Adrenal gland (tissue), 12 donors: ENCODE measurements around the gene CIB2. TPM values are rescaled to one million over a fixed set of nuclear protein-coding genes. Genes with fewer than 3 reads are reported as not detected.

Experiments
- DNase-seq, 7 donors: peaks; one replicate each; pipeline ENCODE4 v3.0.0-alpha.2; 2019 to 2020
- H3K27ac ChIP-seq, 5 donors: fragments of 200-600 bp; sonication (generic) in 4 of 5; 1 replicate in 3 of 5; 2 replicates in 2 of 5; pipeline versions ENCODE4 v1.5.1 to v1.8.0; 2016 to 2020; ENCODE audit warnings: mild to moderate bottlenecking in 1 of 5
- H3K27me3 ChIP-seq: fragments of 200-600 bp; 2 replicates; pipeline ENCODE4 v1.8.0; 2021
- H3K36me3 ChIP-seq, 2 donors: fragments of 200-600 bp; replicated peaks in 1 of 2; 1 replicate in 1 of 2; 2 replicates in 1 of 2; pipeline versions ENCODE4 v1.5.1 to v1.8.0; 2018 to 2022
- H3K4me1 ChIP-seq, 2 donors: fragments of 200-600 bp; replicated peaks in 1 of 2; 1 replicate in 1 of 2; 2 replicates in 1 of 2; pipeline versions ENCODE4 v1.5.1 to v1.8.0; 2018 to 2021
- H3K4me3 ChIP-seq, 4 donors: fragments of 200-600 bp; sonication (generic) in 3 of 4; one replicate each; pipeline ENCODE4 v1.5.1; 2016 to 2018
- H3K9me3 ChIP-seq, 3 donors: fragments of 200-600 bp; sonication (generic) in 1 of 3; replicated peaks in 1 of 3; 1 replicate in 2 of 3; 2 replicates in 1 of 3; pipeline versions ENCODE4 v1.5.1 to v1.8.0; 2016 to 2021
- POLR2A ChIP-seq, 2 donors: fragments of 450-650 bp; IDR thresholded peaks; one replicate each; pipeline ENCODE4 v1.6.1; 2017; ENCODE audit warnings: antibody characterized with exemption in 2 of 2, mild to moderate bottlenecking in 2 of 2, moderate library complexity in 1 of 2
- WGBS, 4 donors: extraction: QIAGEN DNeasy Blood & Tissue Kit in 2 of 4; methylation state at CpG; one replicate each; pipeline versions ENCODE4 v1.1.5 to v1.1.7; 2013 to 2017; 5-methylcytosine and 5-hydroxymethylcytosine counted together
- intact Hi-C, 2 donors: fragments of 100-400 bp; cut with DNase I; formaldehyde crosslinking; loops; one replicate each; pipeline versions ENCODE4 v1.14.1 to v1.15.0; 2022 to 2023
- polyA plus RNA-seq, 3 donors: library from polyadenylated mRNA; stranded (reverse); fragments of 200-250 nt in 2 of 3; fragments of 350-450 nt in 1 of 3; fragmentation: Illumina TruSeq in 1 of 3; extraction: RNeasy Lipid Tissue Mini Kit (QIAGEN cat#74804) in 1 of 3; gene quantifications; one replicate each; pipeline ENCODE4 v1.2.3, GENCODE V29; 2013 to 2014
- total RNA-seq, 9 donors: library from RNA; depleted of rRNA in 4 of 9; stranded (reverse); fragments of >200 nt in 4 of 9; fragments of 120-200 nt in 1 of 9; fragmentation: NEBNext Ultra II Directional in 1 of 9; extraction: Animal tissue kit (Norgen Biotek cat#: 25700) in 1 of 9; gene quantifications; one replicate each; pipeline versions ENCODE4 v1.1.0 to v1.2.4, GENCODE V29; 2013 to 2023
- TF ChIP-seq, protein P1 (sequence below), 6 experiments: fragments of 450-650 bp in 4 of 6; fragments of 200-600 bp in 2 of 6; sonication (generic) in 1 of 6; IDR thresholded peaks; 1 replicate in 5 of 6; 2 replicates in 1 of 6; pipeline versions ENCODE4 v1.5.1 to v1.8.0; 2016 to 2021; ENCODE audit warnings: antibody characterized with exemption in 6 of 6, mild to moderate bottlenecking in 2 of 6, moderate library complexity in 1 of 6
- donor health status: healthy with polysubstance abuse.
- donor health status: Bipolar disorder and iron deficiency.
- donor health status: DM: yes; HTN: yes; CAD: no.
- donor health status: DM: no; HTN: no; CAD: no.
- donor health status: DM: no; HTN: no; CAD: no.
- donor health status: DM: yes; HTN: yes; CAD: no.

Gene CIB2
- total and polyA plus RNA-seq, 12 donors: 4.4 to 37.8 (median 19.7) TPM

DNA sequence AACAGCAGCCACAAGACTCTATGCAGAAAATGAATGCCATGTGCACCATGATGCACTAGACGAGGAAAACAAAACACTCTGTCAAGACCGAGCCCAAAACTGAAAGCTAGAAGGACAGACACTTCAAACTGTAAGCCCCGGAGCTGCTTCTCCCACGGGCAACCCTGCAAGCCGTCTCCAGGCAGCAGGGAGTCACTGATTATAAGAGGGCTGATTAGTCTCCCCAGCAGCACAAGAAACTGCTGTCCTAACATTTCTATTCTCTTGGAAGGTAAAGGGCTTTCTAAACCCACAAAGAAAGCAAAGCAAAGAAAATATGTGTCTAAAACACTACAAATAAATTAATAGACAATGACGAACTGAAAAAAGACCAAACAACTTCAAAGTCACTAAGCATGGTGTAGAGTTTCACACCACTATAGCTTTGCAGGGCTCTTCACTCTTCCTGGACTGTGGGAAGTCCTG, 69.2 kb downstream of the CIB2 start:
- no peaks in the 10 kb centered on the region for H3K36me3 ChIP-seq
- peak overlapping the region in 1 of 4 donors; percentile 14 for H3K4me3 ChIP-seq
- TF ChIP-seq POLR2A (IDR thresholded peaks at IDR 0.05): peak in 1 of 2 donors; percentile 43
- TF ChIP-seq, protein P1, sequence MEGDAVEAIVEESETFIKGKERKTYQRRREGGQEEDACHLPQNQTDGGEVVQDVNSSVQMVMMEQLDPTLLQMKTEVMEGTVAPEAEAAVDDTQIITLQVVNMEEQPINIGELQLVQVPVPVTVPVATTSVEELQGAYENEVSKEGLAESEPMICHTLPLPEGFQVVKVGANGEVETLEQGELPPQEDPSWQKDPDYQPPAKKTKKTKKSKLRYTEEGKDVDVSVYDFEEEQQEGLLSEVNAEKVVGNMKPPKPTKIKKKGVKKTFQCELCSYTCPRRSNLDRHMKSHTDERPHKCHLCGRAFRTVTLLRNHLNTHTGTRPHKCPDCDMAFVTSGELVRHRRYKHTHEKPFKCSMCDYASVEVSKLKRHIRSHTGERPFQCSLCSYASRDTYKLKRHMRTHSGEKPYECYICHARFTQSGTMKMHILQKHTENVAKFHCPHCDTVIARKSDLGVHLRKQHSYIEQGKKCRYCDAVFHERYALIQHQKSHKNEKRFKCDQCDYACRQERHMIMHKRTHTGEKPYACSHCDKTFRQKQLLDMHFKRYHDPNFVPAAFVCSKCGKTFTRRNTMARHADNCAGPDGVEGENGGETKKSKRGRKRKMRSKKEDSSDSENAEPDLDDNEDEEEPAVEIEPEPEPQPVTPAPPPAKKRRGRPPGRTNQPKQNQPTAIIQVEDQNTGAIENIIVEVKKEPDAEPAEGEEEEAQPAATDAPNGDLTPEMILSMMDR (IDR thresholded peaks at IDR 0.05): no peak
- H3K9me3 ChIP-seq: no peaks in the 10 kb centered on the region
- intact Hi-C loops: no loop called here
- WGBS, 4 donors: 1 to 3% (median 1%) methylated on average over 6 of the region's 6 CpGs
- peak in 4 of 7 donors; percentile 54 to 74 (median 67) for DNase-seq
- peaks cover 76 to 95% of the 10 kb centered on the region in 2 donors for H3K4me1 ChIP-seq
- H3K27me3 ChIP-seq: no peaks in the 10 kb centered on the region
- H3K27ac ChIP-seq: peak overlapping the region; percentile 10 to 98 (median 88)

- no peak for DNase-seq
- 95 to 100% (median 97%) methylated on average over 5 of the region's 5 CpGs for WGBS, 4 donors
- no peak overlapping the region for H3K4me3 ChIP-seq
- intact Hi-C loops: no loop called here
- H3K27me3 ChIP-seq: no peaks in the 10 kb centered on the region
- H3K27ac ChIP-seq: peak overlapping the region in 2 of 5 donors; percentile 85 to 94
- peaks cover 76 to 95% of the 10 kb centered on the region in 2 donors for H3K4me1 ChIP-seq
- TF ChIP-seq, protein P1 (IDR thresholded peaks at IDR 0.05): no peak
- TF ChIP-seq POLR2A (IDR thresholded peaks at IDR 0.05): no peak
- H3K9me3 ChIP-seq: no peaks in the 10 kb centered on the region
- no peaks in the 10 kb centered on the region for H3K36me3 ChIP-seq
Observed at GRCh38 chr15:78060232-78060631, 71.0 kb downstream of the CIB2 start.

DNA sequence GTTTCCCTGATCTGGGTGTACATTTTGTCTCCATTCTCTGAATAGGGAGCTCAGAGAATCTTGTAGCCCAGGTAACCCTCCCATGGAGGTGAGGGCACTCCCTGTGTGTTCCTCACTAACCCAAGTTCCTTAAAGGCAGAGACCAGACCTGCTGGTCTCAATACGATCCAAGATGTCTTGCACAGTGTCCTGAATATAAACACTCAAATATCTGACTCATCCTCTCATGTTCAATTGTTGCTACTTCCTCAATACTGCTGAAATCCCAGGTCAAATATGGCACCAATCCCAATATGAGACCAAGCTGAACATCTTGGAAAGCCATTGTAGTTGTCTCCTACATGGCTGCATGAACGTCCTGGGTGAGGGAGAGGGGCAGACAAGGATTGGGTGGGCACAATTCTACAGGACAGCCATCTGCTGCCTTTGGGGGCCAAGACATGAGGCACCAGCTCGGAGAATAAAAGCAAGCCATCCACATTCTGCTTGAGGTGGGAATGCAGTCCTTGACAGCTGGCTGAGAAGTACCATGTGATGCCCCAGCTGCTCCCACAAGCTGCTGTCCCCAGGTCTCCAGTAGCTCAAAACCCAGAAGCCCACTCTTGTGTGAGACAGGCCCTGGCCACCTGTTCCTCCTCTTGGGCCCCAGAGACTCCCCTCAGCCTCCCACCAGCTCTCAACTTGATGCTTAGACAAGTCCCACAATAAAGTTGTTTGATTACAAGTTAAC, 72.0 kb downstream of the CIB2 start:
- H3K36me3 ChIP-seq: no peaks in the 10 kb centered on the region
- DNase-seq: peak in 1 of 7 donors; percentile 17
- intact Hi-C loops: no loop called here
- peaks cover 71 to 95% of the 10 kb centered on the region in 2 donors for H3K4me1 ChIP-seq
- no peak for TF ChIP-seq POLR2A (IDR thresholded peaks at IDR 0.05)
- TF ChIP-seq, protein P1 (IDR thresholded peaks at IDR 0.05): no peak
- WGBS, 4 donors: 69 to 79% (median 76%) methylated on average over 2 to 3 of the region's 3 CpGs
- no peaks in the 10 kb centered on the region for H3K9me3 ChIP-seq
- H3K27me3 ChIP-seq: no peaks in the 10 kb centered on the region
- H3K4me3 ChIP-seq: no peak overlapping the region
- H3K27ac ChIP-seq: peak overlapping the region in 4 of 5 donors; percentile 29 to 94 (median 85)

GRCh38 chr15:78058401-78058935, 72.8 kb downstream of the CIB2 start:
- intact Hi-C loops: no loop called here
- Histone ChIP-seq H3K4me1 (peaks cover 63 to 92% of the 10 kb centered on the region in 2 donors), H3K9me3 (no peaks in the 10 kb centered on the region), H3K36me3 (peaks cover 0 to 3% of the 10 kb centered on the region in 2 donors), H3K27me3 (no peaks in the 10 kb centered on the region), H3K4me3 (no peak overlapping the region), H3K27ac (peak overlapping the region in 4 of 5 donors; percentile 29 to 94 (median 85))
- TF ChIP-seq, protein P1 (IDR thresholded peaks at IDR 0.05): no peak
- TF ChIP-seq POLR2A (IDR thresholded peaks at IDR 0.05): no peak
- 92 to 96% (median 95%) methylated on average over 7 to 10 of the region's 10 CpGs for WGBS, 4 donors
- peak in 1 of 7 donors; percentile 53 for DNase-seq
